GM06990 (cell line): Measurements from ENCODE around the gene SPIRE1.

Experiments
- DNase-seq: peaks from one replicate; pipeline ENCODE4 v3.0.0-alpha.2; 2011; ENCODE audit not compliant: insufficient read length; ENCODE audit errors: extremely low read depth
- H3K27me3 ChIP-seq: replicated peaks from 2 replicates; pipeline ENCODE4 v1.6.0; 2011; ENCODE audit warnings: low read length; ENCODE audit not compliant: control insufficient read depth, insufficient read depth
- H3K36me3 ChIP-seq: 2 replicates; pipeline ENCODE4 v1.5.1; 2011; ENCODE audit warnings: low read length; ENCODE audit not compliant: control insufficient read depth, insufficient read depth
- H3K4me3 ChIP-seq: replicated peaks from 2 replicates; pipeline ENCODE4 v1.5.1; 2011; ENCODE audit warnings: low read depth, mild to moderate bottlenecking, control low read depth, low read length
- CTCF ChIP-seq: IDR thresholded peaks from 2 replicates; pipeline ENCODE4 v1.5.1; 2011; ENCODE audit warnings: low read length, control low read depth, mild to moderate bottlenecking, inconsistent platforms; ENCODE audit not compliant: insufficient read depth, poor library complexity, severe bottlenecking

Gene SPIRE1

GRCh38 chr18:12599966-12600365 is 57.9 kb downstream of the SPIRE1 start:
- no peak for DNase-seq
- H3K4me3 ChIP-seq, result no peak overlapping the region
- TF ChIP-seq CTCF, result no peak
- no peaks in the 10 kb centered on the region for H3K36me3 ChIP-seq
- H3K27me3 ChIP-seq, result no peaks in the 10 kb centered on the region

- H3K36me3 ChIP-seq, result no peaks in the 10 kb centered on the region
- no peak for TF ChIP-seq CTCF
- no peaks in the 10 kb centered on the region for H3K27me3 ChIP-seq
- DNase-seq, result no peak
- no peak overlapping the region for H3K4me3 ChIP-seq
Measured at GRCh38 chr18:12599543-12599942, 58.4 kb downstream of the SPIRE1 start.

- H3K27me3 ChIP-seq, result no peaks in the 10 kb centered on the region
- no peak for TF ChIP-seq CTCF
- H3K36me3 ChIP-seq, result no peaks in the 10 kb centered on the region
- no peak for DNase-seq
- no peak overlapping the region for H3K4me3 ChIP-seq
Measured at GRCh38 chr18:12598181-12598930, 59.6 kb downstream of the SPIRE1 start.

GRCh38 chr18:12597760-12598159 is 60.1 kb downstream of the SPIRE1 start:
- Histone ChIP-seq H3K36me3 (no peaks in the 10 kb centered on the region), H3K27me3 (no peaks in the 10 kb centered on the region), H3K4me3 (no peak overlapping the region)
- TF ChIP-seq CTCF, result no peak
- DNase-seq, result no peak

GRCh38 chr18:12595571-12596255 is 62.2 kb downstream of the SPIRE1 start:
- H3K4me3 ChIP-seq, result no peak overlapping the region
- H3K36me3 ChIP-seq, result no peaks in the 10 kb centered on the region
- DNase-seq, result no peak
- no peaks in the 10 kb centered on the region for H3K27me3 ChIP-seq
- TF ChIP-seq CTCF, result no peak
